Endodermal cell (in vitro differentiated cells): ENCODE data around the gene FIS1. TPM values are rescaled to one million over a fixed set of nuclear protein-coding genes. Genes with fewer than 3 reads are reported as not detected.

Experiments used
- DNase-seq: peaks from one replicate; pipeline ENCODE4 v3.0.0-alpha.2; 2017
- H3K27ac ChIP-seq: 2 replicates; pipeline ENCODE4 v1.5.1; 2013; ENCODE audit warnings: mild to moderate bottlenecking, low read depth, low read length, moderate library complexity
- H3K27me3 ChIP-seq: 2 replicates; pipeline ENCODE4 v1.6.1; 2013; ENCODE audit warnings: mild to moderate bottlenecking, low read length, moderate library complexity; ENCODE audit not compliant: insufficient read depth, control insufficient read depth, poor library complexity, severe bottlenecking
- H3K36me3 ChIP-seq: 2 replicates; pipeline ENCODE4 v1.7.0; 2013; ENCODE audit warnings: mild to moderate bottlenecking, low read length, moderate library complexity; ENCODE audit not compliant: control insufficient read depth, insufficient read depth
- H3K4me1 ChIP-seq: one replicate; pipeline ENCODE4 v1.7.0; 2013; ENCODE audit warnings: low read length; ENCODE audit not compliant: control insufficient read depth, insufficient read depth
- H3K4me3 ChIP-seq: 2 replicates; pipeline ENCODE4 v1.5.1; 2013; ENCODE audit warnings: mild to moderate bottlenecking, low read length, moderate library complexity
- H3K9ac ChIP-seq: 2 replicates; pipeline ENCODE4 v1.6.1; 2013; ENCODE audit warnings: mild to moderate bottlenecking, low read length, moderate library complexity; ENCODE audit not compliant: poor library complexity, severe bottlenecking; ENCODE audit errors: extremely low read depth
- H3K9me3 ChIP-seq: 2 replicates; pipeline ENCODE4 v1.6.1; 2013; ENCODE audit warnings: mild to moderate bottlenecking, low read length, moderate library complexity; ENCODE audit not compliant: control insufficient read depth
- H3K27ac Mint-ChIP-seq: 2 replicates; pipeline ENCODE4 v1.8.0; 2020; ENCODE audit warnings: mixed read lengths
- H3K27me3 Mint-ChIP-seq: 2 replicates; pipeline ENCODE4 v1.8.0; 2021; ENCODE audit warnings: mild to moderate bottlenecking, mixed read lengths; ENCODE audit not compliant: insufficient read depth
- H3K36me3 Mint-ChIP-seq: 2 replicates; pipeline ENCODE4 v1.8.0; 2020; ENCODE audit warnings: low read depth, mixed read lengths
- H3K4me1 Mint-ChIP-seq: 2 replicates; pipeline ENCODE4 v1.8.0; 2020; ENCODE audit warnings: mixed read lengths
- H3K4me3 Mint-ChIP-seq: 2 replicates; pipeline ENCODE4 v1.8.0; 2020; ENCODE audit warnings: mild to moderate bottlenecking, moderate library complexity, mixed read lengths
- H3K9me3 Mint-ChIP-seq: 2 replicates; pipeline ENCODE4 v1.8.0; 2020; ENCODE audit warnings: mild to moderate bottlenecking, mixed read lengths
- WGBS, 2 experiments: methylation state at CpG; one replicate each; pipeline versions ENCODE4 v1.1.5 to v1.1.7; 2013; ENCODE audit warnings: missing lambda C conversion rate in 2 of 2, mixed read lengths in 1 of 2; ENCODE audit not compliant: insufficient coverage in 1 of 2, insufficient read length in 1 of 2; 5-methylcytosine and 5-hydroxymethylcytosine counted together
- total RNA-seq, 2 donors: library from RNA; stranded (reverse); fragmentation: NEBNext Ultra II Directional in 1 of 2; extraction: Animal tissue kit (Norgen Biotek cat#: 25700) in 1 of 2; gene quantifications; 2 replicates in 1 of 2; 3 replicates in 1 of 2; pipeline ENCODE4 v1.2.1, GENCODE V29; 2021
- TF ChIP-seq, protein P1 (sequence below): fragments of 200-600 bp; sonication (generic); conservative IDR thresholded peaks from 2 replicates; pipeline ENCODE4 v1.5.0; 2021; ENCODE audit warnings: antibody characterized with exemption, mild to moderate bottlenecking

FIS1 gene
- total RNA-seq, 2 donors from 2014 or later = 99.9 to 102 TPM

DNA sequence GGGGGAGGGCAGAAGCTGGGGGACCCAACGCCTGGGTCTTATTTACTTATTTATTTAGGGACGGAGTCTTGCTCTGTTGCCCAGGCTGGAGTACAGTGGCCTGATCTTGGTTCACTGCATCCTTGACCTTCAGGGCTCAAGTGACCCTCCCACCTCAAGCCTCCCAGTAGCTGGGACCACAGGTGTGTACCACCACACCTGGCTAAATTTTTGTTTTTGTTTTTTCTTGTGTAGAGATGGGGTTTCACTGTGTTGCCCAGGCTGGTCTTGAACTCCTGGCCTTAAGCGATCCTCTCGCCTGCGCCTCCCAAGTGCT lies 42.3 kb downstream of the FIS1 start:
- TF ChIP-seq, protein P1, sequence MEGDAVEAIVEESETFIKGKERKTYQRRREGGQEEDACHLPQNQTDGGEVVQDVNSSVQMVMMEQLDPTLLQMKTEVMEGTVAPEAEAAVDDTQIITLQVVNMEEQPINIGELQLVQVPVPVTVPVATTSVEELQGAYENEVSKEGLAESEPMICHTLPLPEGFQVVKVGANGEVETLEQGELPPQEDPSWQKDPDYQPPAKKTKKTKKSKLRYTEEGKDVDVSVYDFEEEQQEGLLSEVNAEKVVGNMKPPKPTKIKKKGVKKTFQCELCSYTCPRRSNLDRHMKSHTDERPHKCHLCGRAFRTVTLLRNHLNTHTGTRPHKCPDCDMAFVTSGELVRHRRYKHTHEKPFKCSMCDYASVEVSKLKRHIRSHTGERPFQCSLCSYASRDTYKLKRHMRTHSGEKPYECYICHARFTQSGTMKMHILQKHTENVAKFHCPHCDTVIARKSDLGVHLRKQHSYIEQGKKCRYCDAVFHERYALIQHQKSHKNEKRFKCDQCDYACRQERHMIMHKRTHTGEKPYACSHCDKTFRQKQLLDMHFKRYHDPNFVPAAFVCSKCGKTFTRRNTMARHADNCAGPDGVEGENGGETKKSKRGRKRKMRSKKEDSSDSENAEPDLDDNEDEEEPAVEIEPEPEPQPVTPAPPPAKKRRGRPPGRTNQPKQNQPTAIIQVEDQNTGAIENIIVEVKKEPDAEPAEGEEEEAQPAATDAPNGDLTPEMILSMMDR = no peak
- Histone ChIP-seq H3K9me3 (no peaks in the 10 kb centered on the region), H3K4me1 (peaks cover 5% of the 10 kb centered on the region), H3K27me3 (no peaks in the 10 kb centered on the region), H3K4me3 (no peak overlapping the region), H3K36me3 (no peaks in the 10 kb centered on the region), H3K27ac (no peak overlapping the region), H3K9ac (no peak overlapping the region)
- H3K36me3 Mint-ChIP-seq = peaks cover 10% of the 10 kb centered on the region
- DNase-seq = no peak
- peaks cover 37% of the 10 kb centered on the region for H3K27me3 Mint-ChIP-seq
- no peak overlapping the region for H3K27ac Mint-ChIP-seq
- H3K4me3 Mint-ChIP-seq = peak overlapping the region; percentile 46
- WGBS, 2 experiments = 86 to 92% methylated on average over 5 of the region's 5 CpGs
- peaks cover 7% of the 10 kb centered on the region for H3K4me1 Mint-ChIP-seq
- no peaks in the 10 kb centered on the region for H3K9me3 Mint-ChIP-seq

DNA sequence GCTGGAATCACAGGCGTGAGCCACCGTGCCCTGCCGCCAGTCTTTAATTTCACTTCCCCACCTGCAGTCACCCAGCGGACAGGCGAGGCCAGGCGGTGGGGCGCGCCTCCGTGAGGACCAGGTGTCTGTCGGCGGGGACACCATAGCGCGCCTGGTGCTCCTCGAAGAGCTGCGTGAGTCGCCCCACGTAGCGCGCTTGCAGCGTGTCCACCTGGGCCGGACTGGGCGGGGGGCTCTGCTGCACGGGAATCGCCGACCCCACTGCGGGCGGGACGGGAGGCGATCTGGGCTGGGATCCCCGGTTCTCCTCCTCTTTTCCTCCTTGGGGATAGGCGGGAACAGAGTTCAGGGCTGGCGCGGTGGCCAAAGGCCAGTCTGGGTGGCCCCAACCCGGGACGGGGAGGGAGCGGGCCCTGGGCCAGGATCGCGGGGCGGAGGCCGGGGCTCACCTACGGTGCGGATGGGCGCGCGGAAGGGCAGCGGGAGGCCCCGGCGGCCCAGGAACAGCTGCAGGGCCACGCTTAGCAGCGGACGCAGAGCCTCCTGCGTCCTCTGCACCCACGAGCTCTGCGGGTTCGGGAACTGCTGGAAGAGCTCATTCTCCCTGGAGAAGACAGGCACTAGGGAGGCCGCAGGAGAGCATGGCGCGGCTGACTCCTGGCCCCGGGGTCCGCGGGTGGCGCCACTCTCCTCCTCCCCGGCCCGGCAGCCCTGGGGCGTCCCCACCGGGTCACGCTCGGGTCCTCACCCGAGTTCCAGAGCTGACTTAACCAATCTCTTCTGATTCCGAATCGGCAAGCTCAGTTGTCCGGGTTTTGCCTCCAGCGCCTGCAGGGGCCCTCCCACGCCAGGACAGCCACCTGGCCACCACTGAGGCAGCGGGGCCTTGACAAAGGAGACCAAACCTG lies 42.9 kb downstream of the FIS1 start:
- no peaks in the 10 kb centered on the region for H3K36me3 ChIP-seq
- peaks cover 10% of the 10 kb centered on the region for H3K36me3 Mint-ChIP-seq
- TF ChIP-seq, protein P1 = no peak
- H3K27me3 Mint-ChIP-seq = peaks cover 37% of the 10 kb centered on the region
- H3K4me1 ChIP-seq = peaks cover 5% of the 10 kb centered on the region
- peaks cover 7% of the 10 kb centered on the region for H3K4me1 Mint-ChIP-seq
- H3K4me3 Mint-ChIP-seq = peak overlapping the region; percentile 46
- H3K27me3 ChIP-seq = no peaks in the 10 kb centered on the region
- no peaks in the 10 kb centered on the region for H3K9me3 ChIP-seq
- DNase-seq = peak; percentile 78
- H3K4me3 ChIP-seq = no peak overlapping the region
- no peaks in the 10 kb centered on the region for H3K9me3 Mint-ChIP-seq
- H3K27ac ChIP-seq = no peak overlapping the region
- H3K9ac ChIP-seq = no peak overlapping the region
- no peak overlapping the region for H3K27ac Mint-ChIP-seq
- 77 to 82% methylated on average over 52 to 75 of the region's 75 CpGs for whole genome bisulfite sequencing, 2 experiments

DNA sequence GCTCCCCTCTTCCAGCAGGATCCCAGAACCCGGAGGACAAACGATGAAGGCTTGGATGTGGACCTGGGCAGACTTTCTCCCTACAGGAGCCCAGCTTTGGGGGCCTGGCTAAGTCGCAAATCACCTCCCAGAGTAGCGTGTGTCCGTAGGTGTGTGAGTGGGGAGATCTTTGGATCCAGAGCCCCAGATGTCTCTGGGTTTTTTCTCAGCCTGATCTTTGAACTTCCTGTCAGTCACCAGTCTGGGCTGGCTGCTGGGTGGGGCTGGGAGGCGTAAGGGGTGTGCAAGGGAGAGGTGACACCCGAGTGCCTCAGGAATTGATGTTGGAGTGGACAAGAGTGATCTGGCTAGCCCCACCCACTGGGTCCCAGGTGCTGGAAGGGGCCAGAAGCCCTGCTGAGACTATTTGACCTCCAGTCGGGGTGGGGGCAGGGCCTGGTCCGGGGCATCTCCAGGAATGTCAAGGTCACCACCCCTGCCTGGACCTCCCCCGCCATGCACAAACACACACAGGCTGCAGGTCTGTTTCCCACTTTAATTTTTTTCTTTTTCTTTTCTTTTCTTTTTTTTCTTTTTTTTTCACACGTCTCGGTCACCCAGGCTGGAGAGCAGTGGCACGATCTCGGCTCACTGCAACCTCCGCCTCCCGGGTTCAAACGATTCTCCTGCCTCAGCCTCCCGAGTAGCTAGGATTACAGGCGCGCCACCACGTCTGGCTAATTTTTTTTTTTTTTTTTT lies 43.9 kb downstream of the FIS1 start, which contains the start of gene MOGAT3:
MOGAT3 (minus strand) TSS at position 175 of the 738 bp plus-strand sequence. CDS start 182 bp downstream, outside the sequence.
- Histone ChIP-seq H3K27ac (no peak within 1 kb of the TSS), H3K36me3 (no peaks in the 10 kb centered on the region), H3K4me3 (no peak within 1 kb of the TSS), H3K4me1 (peaks cover 5% of the 10 kb centered on the region), H3K9me3 (no peaks in the 10 kb centered on the region), H3K27me3 (no peaks in the 10 kb centered on the region), H3K9ac (no peak within 1 kb of the TSS)
- TF ChIP-seq, protein P1 = no peak
- H3K4me1 Mint-ChIP-seq = peaks cover 7% of the 10 kb centered on the region
- H3K27ac Mint-ChIP-seq = no peak within 1 kb of the TSS
- peak; percentile 68 for DNase-seq
- H3K36me3 Mint-ChIP-seq = peaks cover 4% of the 10 kb centered on the region
- WGBS, 2 experiments = 50 to 74% methylated on average over 2 to 21 of the region's 21 CpGs
- H3K27me3 Mint-ChIP-seq = peaks cover 37% of the 10 kb centered on the region
- H3K9me3 Mint-ChIP-seq = no peaks in the 10 kb centered on the region
- peak within 1 kb of the TSS; percentile 46 for H3K4me3 Mint-ChIP-seq
